Activated CD8-positive, alpha-beta memory T cell treated with anti-CD3 and anti-CD28 coated beads, Interleukin-2, amount 50 U/mL, for 48 hours (primary cell): Measurements from ENCODE around the gene SH3GL1.
A peak's percentile ranks its signal among the peaks of the same experiment; 100 is the strongest.

Experiments
- DNase-seq: peaks from one replicate; pipeline ENCODE4 v3.0.0-alpha.2; 2020

SH3GL1 gene

DNA sequence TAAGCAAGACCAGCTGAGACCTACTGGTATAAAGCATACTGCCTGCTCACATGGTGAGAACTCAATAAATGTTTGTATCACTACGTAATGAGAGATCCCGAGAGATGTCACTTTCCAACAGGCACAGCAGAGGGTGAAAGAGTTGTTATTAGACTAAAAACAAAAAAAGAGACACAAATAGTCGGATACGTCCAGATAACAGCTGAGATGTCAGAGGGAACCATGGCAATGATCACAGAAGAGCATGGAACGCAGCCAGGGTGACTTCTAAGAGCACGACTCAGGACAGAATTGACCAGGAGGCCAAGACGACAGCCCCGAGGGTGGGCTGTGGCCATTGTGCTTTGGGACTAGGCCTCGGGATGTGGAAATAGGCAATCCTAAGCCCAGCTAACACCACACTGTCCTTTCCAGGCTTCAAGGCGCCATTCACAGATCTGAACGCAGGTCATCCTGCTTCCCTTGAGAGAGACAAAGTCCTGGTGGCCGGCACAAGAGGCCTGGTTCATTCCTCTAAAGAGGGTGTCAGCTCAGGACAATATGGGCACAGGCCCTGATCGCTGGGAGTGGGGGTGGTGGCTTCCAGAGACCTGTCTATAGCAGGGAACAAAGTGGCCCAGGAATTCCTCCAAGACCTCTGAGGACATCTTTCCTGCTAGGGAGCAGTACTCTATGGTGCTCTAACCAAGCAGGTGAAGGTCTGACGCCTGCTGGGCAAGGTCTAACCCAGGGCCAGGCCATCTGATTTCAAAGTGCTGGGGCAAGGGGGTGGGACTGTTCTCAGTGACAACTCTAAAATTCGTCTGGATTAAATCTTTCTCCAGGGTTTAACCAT is 3.2 kb downstream of the SH3GL1 start:
- no peak for DNase-seq

DNA sequence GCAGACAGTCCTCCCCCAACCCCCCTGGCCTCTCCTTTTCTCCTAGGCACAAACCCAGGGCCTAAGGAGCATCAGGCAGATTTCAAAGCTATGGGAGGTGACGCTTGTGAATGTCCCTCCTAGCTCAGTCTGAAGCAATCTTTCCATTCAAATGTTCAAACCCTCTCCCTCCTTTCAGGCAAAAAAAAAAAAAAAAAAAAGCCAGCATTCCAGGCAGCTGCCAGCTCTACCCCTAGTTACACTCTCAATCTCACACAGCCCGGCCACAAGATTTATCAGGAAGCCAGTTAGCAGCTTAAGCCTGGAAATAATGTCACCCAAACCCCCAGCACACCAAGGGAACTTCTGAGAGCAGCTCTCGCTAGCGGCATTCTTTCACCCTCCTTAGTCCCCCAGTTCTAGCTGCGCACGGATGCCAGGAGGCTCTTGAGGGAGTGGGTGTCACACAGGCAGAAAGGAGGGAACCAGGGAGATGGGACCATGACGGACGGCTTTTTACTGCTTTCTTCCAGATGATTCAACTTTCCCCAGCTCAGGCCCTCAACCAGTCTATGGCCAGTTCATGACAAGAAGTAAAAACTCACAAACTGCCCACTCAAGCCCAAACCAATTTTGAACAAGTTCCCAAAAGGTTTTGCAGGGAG is 6.3 kb downstream of the SH3GL1 start:
- DNase-seq: no peak

DNA sequence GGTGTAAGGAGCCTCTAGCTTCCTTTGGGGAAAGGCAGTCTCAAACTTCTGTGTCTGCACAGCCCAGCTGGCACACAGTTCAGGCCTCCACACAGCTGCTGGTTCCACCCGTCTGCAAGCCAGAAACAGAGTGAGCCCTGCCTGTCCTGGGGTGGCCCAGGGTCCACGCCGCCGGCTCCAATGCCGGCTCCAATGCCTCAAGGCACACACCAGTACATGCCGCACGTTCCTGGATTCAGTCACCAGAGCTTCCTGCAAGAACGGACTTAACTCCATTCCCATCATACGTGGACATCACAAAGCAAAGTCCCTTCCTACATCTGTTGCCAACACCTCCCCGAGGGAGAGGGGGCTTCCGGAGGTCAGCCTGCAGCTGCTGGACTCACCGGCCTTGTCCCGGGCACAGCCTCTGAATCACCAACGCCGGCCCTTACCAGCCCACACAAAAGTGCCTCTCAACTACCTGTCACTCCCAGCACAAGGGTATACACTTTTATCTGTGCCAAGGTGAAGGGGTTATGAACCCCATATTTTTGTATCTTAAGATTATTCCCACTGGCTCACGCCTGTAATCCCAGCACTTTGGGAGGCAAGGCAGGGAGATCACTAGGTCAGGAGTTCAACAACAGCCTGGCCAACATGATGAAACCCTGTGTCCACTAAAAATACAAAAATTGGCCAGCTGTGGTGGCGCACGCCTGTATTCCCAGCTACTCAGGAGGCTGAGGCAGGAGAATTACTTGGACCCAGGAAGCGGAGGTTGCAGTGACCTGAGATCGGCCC is 8.5 kb downstream of the SH3GL1 start:
- DNase-seq: no peak

DNA sequence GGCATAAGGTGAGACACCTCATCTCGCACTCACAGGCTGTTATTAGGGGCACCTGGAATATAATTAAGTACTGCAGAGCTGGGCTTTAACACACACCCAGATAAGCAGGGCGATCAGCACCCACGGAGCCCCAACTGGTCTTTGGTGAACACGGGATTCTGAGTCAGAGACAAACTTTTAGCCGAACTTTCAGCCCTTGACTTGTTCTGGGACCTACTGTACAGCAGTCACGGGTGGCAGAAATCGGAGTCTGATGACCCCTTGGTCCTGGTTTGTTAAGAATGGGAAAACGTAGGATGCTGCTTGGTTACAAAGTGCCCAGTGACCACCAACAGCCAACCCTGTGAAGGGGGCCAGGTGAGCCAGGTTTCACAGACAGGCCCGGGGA is 9.0 kb downstream of the SH3GL1 start:
- no peak for DNase-seq

DNA sequence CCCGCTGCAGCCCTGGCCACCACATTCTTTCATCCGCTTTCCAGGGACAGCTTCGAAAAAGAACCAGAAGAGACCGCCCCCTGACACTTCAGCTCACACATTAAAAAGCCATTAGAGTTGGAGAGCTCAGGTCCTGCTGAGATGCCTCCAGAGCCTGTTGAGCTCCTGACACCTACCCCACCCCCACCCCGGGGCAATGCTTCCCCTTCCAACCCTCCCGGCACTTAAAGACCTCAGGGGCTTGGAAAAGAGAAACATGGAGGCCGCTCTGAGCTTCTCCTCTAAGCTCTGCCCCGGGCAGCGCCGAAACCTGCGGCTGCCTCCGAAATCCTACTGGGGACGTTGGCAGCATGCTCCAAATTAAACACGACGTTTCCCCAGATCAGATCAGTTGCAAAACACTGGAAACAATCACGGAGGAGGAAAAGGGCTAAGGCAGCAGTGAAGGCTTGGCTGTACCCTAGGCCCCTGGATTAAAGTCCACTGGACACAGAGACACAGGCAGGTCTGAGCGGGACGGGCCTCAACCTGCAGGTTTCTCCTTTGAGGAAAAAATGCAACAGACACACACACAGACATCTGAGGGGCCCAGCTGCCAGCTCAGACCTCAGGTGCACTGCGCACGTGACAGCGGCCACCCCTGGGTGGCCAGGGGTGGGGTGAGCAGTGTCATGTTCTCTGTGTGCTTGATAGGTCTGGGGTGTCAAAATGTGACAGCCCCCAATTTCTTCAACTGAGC is 9.6 kb downstream of the SH3GL1 start:
- no peak for DNase-seq

DNA sequence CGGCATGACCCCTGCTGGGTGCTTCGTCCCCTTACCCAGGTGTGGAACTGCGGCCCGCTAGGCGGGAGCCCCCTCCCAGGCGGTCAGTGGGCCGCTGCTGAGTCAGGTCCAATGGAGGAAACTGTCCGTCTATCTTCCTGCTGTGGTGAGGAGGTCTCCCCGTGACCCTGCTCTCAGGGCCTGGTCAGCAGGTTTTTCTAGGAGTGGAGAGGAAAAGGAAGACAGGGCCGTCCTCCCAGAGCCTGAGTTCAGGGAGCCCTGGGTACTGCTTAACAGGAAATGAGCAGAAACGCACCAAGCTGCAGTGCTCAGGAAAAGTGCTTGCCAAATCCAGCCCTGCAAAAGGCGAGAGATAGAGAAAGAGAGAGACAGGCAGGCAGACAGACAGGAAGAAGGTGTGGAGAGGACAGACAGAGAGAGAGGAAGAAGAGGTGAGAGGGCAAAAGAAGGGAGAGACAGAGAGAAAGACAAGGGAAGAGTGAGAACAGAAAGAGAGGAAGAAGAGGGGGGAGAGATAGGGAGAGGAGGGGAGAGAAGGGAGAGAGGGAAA is 10.3 kb downstream of the SH3GL1 start:
- DNase-seq: no peak

DNA sequence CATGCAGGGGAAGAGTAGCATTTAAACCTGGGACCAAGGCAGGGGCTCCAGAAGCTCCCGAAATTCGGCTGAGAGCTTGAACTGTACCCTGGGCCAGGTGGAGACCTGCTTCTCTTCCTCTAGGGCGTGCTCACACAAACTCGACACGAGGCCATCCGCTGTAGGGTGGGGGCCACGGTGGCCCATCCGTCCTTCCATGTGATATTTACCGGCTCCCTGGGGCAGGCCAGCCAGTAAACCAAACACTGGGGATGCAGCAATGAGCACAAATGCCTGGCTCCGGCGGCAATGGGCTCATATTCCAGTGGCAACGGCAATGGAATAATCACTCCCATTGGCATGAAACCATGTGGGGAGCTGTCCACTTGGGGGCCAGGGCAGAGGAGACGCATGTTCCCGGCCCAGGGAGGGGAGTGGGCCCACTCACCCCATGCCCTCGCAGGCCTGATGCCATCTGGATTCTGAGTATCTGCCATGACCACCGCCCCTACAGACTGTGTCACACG is 10.8 kb downstream of the SH3GL1 start:
- DNase-seq: no peak

DNA sequence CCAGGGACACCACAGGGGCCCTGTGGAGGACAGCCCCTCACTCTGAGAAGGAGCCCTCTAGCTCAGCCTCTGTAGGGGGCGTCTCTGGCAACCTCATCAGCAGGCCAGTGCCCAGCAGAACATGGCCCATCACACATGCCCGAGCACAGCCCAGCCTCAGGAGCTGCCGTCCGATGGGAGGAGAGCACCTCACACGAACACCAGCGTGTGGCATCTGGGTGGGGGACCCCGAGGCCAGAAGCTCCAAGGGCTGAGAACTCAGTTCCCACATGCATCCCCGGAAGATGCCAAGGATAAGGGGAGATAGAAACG is 11.3 kb downstream of the SH3GL1 start:
- no peak for DNase-seq

DNA sequence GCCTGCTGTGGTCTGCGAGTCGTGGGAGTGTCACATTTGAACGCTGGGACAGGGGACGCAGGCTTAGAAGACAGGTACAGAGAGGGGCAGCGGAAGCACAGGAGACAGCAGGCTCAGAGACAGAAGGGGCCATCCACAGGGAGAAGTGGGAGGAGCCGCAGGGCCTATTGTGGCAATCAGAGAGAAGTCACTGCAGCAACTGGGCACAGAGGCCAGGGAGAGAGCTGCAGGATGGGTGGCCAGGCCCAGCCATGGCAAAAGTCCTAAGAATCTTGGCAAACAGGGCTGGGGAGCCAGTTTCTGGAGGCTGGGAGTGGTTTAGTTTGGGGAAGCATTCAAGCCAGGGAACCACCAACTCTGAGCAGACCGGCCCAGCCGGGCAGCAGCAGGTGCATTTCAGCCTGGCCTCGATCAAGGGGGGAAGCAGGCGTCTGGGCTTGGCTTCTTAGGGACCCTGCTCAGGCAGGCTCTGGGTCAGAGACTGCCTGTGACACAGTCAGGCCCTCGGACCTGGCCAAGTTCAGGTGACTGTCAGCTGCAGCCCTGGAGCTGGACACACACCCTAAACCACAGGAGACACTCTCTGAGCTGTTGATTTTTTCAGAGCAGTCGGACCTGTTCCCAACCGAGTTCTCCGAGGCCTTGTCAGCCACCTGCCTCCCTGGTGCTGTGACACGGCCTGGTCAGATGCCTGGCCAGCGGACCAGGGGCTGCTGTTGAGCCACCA is 11.8 kb downstream of the SH3GL1 start:
- DNase-seq: no peak

DNA sequence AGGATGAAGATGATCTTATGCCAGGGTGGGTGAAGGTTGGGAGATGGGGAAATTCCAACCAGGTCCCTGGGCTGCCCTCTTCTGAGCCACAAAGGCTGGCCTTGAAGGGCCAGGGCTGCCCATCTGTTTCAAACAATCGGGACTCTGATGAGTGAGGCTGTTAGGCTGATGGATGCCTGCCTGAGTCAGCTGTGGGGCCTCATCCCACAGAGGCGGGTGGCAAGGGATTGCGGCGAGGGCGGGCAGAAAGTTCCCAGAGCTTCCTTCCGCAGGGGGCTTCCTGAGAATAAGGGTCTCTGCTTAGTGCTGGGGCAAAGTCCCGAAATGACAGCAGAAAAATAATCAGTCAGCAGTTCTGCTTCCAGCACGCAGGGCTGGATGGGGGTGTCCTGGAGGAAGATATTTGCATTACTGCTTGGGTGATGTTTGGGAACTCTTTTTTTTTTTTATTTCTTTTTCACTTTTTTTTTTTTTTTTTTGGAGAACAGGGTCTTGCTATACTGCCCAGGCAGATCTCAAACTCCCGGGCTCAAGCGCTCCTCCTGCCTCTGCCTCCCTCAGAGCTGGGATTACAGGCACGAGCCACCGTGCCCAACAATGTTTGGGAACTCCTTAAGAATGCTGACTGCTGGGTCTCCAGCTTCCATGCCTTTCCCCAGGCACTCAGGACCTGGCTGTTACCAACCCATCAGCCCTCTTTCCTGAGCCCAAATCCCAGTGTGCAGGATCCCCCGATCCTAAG is 14.1 kb downstream of the SH3GL1 start:
- no peak for DNase-seq

DNA sequence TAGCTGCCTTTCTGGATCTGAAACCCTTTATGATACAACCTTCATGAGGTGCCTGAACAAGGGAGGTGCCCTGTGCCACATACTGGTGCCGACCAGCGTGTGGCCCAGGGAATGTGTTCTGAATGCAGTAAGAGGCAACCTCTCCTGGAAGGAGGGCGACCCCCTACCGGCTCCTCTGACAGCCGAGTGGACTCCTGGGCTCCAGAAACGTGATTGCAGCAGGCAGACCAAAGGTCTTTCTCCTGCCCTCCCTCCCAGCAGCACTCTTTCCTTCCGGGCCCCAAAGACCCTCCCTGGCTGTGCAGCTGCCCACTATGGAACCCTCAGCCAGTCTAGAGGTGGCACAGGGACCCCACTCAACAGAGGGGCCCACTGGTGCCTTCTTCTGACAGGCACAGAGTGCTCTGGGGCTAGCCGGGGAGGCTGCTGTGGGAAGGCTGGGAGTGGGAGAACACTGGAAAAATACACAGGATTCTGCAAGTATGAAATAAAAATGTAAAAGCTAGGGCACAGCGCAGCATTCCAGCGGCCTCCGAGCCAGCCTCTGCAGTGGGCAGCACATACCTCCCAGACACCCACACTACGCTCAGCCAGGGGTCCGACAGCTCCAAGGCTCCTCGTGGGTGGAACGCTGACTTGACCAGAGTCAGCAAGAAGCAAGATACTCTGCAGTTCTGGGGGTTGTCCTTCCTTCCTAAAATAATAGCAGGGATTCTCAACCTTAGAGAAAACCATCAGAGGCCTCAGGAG is 14.9 kb downstream of the SH3GL1 start:
- no peak for DNase-seq

DNA sequence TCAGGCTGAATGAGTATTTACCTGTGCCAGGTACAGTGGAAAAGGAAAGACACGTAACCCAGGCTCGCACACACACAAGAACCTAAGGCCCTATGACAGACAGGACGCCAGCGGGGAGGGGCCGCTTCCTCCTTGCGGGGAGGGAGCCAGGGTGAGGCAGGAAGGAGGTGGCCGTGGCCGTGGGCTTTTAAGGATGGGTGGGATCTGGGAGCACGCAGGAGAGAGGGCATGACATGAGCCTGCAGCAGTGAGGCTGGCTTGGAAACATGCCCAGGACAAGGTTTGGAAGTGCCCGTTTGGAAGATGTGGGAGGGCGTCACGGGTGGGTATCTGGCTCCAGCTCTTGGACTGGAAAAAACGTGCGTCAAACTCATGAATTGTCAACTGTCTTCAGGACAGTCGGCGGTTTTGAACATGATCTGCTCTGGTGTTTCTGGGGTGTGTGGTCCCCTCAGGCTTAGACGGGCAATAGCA is 20.1 kb downstream of the SH3GL1 start:
- DNase-seq: peak; percentile 75

DNA sequence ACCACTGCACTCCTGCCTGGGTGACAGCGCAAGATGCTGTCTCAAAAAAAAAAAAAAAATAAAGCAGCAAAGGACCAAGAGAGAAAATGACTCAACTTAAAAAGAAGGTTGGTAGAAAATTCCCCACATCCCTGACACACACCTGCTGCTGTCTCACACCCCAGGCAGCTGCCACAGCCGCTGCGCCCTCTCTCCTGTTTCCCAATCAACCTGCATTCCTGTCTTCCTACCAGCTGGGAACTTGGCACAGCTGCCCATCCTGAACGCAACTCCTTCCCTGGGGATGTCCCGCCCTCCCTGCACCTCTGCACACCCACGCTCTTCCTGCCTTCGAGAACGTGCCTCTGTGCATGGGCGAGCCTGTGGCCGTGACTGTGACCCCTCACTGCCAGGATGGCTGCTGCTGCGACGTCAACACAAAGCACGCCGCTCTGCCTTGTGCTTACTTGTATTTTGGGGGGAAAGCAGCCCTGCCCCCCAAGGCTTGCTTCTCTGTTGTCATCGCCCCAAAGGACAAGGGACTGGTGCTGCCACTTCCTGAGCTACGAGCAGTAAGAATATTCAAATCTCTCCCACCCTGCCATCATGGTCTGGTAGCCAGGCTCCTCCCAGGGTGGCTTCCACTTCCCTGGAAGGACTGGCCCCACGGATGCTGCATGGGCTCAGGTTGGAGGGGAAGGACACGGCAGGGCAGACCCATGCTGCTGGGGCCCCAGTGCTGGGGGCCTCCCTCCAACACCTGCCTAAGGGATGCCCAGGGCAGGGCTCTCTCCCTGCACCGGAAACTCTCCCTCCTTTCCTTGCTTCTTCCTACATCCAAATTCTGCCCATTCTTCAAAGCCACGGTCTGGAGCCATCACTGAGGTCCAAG is 20.7 kb downstream of the SH3GL1 start:
- peak; percentile 77 for DNase-seq

DNA sequence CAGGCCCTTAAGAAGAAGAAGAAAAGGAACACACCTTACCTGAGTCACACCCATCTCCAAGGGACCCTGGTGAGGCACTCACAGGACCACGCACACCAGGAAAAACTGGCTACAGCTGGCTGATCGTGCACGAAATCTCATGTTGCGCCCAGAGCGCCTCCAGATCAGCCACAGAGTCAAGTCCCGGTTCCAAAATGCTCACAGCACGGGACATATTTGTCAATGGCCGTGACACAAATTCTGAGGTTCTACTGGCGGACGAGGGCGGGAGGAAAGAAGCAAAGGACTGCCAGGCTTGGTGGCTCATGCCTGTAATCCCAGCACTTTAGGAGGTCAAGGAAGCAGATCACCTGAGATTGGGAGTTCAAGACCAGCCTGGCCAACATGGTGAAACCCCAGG is 21.5 kb downstream of the SH3GL1 start:
- no peak for DNase-seq

DNA sequence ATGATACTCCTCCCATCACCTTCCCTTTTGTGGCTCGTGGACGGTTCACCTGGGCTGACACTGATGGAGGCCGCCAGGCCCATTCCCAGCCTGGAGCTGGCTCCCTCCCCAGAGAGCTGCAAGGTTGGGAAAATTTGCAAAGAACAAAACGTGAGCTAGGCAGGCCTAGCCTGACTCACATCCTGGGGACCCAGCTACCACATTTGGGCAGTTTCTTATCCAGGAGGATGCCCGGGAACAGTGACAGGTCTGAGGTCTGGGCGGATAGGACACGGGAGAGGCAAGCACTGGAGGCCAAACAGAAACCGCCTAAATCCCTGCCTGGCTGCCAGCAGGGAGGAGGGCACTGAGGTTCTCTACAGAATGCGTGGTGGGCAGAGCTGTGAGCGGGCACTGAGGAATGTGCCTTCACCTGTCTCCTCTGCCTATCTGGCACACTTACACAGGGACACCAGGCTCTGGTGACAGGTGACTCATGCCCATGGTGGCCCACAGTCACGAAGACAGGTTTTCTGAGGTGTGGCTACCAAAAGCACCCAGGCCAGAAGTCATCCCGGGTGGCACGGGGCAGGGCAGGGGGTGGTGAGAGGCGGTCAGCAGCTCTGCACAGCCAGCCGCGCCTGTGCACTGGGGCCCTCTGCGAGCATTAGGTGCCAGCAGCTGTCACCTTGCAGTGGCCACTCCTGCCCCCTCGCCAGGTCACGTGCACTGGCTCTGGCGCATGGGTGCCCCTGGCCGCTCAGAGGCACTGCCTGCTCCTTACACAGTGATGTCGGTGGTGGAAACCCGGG is 23.2 kb downstream of the SH3GL1 start:
- DNase-seq: no peak

DNA sequence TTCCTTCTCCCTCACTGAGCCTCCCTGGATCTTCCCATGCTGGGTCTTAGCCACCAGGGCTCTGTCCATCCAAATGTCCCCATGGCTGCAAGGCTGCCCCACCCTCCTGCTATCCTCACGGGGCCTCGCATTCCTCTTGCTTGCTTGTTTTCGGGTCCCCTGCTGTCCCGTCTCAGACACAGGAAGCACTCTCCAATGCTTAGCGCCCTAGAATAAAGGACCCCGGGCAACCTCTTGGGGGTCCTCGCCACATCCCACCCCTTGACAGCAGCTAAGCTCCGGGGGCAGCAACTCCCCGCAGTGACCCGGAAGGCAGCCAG is 23.7 kb downstream of the SH3GL1 start:
- no peak for DNase-seq

DNA sequence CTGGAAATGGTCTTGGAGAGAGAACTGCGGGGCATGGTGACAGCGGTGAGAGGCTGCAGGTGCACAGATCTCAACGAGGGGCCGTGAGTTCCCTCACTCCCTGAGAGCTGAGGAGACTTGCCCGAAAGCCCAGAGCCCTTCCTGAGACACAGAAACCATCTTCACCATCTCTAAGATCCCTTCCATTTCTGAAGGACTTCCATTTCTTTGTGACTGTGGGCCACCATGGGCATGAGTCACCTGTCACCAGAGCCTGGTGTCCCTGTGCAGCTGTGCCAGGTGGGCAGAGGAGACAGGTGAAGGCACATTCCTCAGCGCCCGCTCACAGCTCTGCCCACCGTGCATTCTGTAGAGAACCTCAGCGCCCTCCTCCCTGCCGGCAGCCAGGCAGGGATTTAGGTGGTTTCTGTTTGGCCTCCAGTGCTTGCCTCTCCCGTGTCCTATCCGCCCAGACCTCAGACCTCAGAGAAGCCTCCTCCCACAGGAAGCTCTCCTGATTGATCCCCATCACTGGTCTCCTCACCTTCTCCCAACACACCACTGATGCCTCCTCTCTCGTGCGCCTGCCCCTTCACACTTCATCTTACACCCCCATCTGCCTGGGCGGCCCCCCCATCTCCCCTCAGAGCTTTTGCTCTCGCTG is 24.2 kb downstream of the SH3GL1 start:
- no peak for DNase-seq
